ENCODE data around the gene FYN. TPM values are rescaled to one million over a fixed set of nuclear protein-coding genes. Genes with fewer than 3 reads are reported as not detected.

Gene FYN
- total RNA-seq, 1 donor from 2014 or later = 51.6 TPM

GRCh38 chr6:111817451-111818120, 55.7 kb downstream of the FYN start:
- ATAC-seq = peak; percentile 78
- DNase-seq = no peak
- intact Hi-C loops (cut with micrococcal nuclease) = no loop called here

- ATAC-seq (no peak), DNase-seq (no peak)
- intact Hi-C loops (cut with micrococcal nuclease) = no loop called here
These were observed 59.5 kb downstream of the FYN start for GRCh38 chr6:111813677-111814310.

GRCh38 chr6:111813237-111813636, 60.0 kb downstream of the FYN start:
- DNase-seq = no peak
- intact Hi-C loops (cut with micrococcal nuclease) = no loop called here
- ATAC-seq = no peak

- ATAC-seq = no peak
- no peak for DNase-seq
- intact Hi-C loops (cut with micrococcal nuclease) = no loop called here
These were observed 60.9 kb downstream of the FYN start for GRCh38 chr6:111812060-111813038.

- no peak for ATAC-seq
- no peak for DNase-seq
- intact Hi-C loops (cut with micrococcal nuclease) = no loop called here
These were observed 62.7 kb downstream of the FYN start for GRCh38 chr6:111810294-111811131.

GRCh38 chr6:111809766-111810165, 63.5 kb downstream of the FYN start:
- no peak for DNase-seq
- no peak for ATAC-seq
- intact Hi-C loops (cut with micrococcal nuclease) = no loop called here

- DNase-seq (no peak), ATAC-seq (no peak)
- intact Hi-C loops (cut with micrococcal nuclease) = no loop called here
These were observed 64.0 kb downstream of the FYN start for GRCh38 chr6:111809264-111809663.

GRCh38 chr6:111808493-111808892, 64.8 kb downstream of the FYN start:
- intact Hi-C loops (cut with micrococcal nuclease) = no loop called here
- ATAC-seq = no peak
- DNase-seq = no peak

GRCh38 chr6:111806561-111807497, 66.4 kb downstream of the FYN start:
- ATAC-seq (no peak), DNase-seq (no peak)
- intact Hi-C loops (cut with micrococcal nuclease) = no loop called here

- DNase-seq (no peak), ATAC-seq (no peak)
- intact Hi-C loops (cut with micrococcal nuclease) = no loop called here
These were observed 67.1 kb downstream of the FYN start for GRCh38 chr6:111806165-111806547.

GRCh38 chr6:111805511-111806164, 67.6 kb downstream of the FYN start:
- intact Hi-C loops (cut with micrococcal nuclease) = no loop called here
- DNase-seq (no peak), ATAC-seq (no peak)

- intact Hi-C loops (cut with micrococcal nuclease) = no loop called here
- no peak for DNase-seq
- peak; percentile 69 for ATAC-seq
These were observed 68.5 kb downstream of the FYN start for GRCh38 chr6:111804627-111805235.

- intact Hi-C loops (cut with micrococcal nuclease) = no loop called here
- ATAC-seq (no peak), DNase-seq (no peak)
These were observed 69.4 kb downstream of the FYN start for GRCh38 chr6:111803804-111804203.

- DNase-seq (no peak), ATAC-seq (no peak)
- intact Hi-C loops (cut with micrococcal nuclease) = no loop called here
These were observed 69.9 kb downstream of the FYN start for GRCh38 chr6:111803371-111803770.

- ATAC-seq (peak; percentile 18), DNase-seq (no peak)
- intact Hi-C loops (cut with micrococcal nuclease) = no loop called here
These were observed 70.4 kb downstream of the FYN start for GRCh38 chr6:111802720-111803330.

GRCh38 chr6:111802015-111802414, 71.2 kb downstream of the FYN start:
- intact Hi-C loops (cut with micrococcal nuclease) = no loop called here
- no peak for ATAC-seq
- DNase-seq = no peak

GRCh38 chr6:111800821-111801220, 72.4 kb downstream of the FYN start:
- intact Hi-C loops (cut with micrococcal nuclease) = no loop called here
- DNase-seq (no peak), ATAC-seq (no peak)
